ENCODE data around the gene FOXC2. TPM values are rescaled to one million over a fixed set of nuclear protein-coding genes. Genes with fewer than 3 reads are reported as not detected.

FOXC2 gene
- total RNA-seq, 1 donor from 2014 or later = under 0.01 TPM

DNA sequence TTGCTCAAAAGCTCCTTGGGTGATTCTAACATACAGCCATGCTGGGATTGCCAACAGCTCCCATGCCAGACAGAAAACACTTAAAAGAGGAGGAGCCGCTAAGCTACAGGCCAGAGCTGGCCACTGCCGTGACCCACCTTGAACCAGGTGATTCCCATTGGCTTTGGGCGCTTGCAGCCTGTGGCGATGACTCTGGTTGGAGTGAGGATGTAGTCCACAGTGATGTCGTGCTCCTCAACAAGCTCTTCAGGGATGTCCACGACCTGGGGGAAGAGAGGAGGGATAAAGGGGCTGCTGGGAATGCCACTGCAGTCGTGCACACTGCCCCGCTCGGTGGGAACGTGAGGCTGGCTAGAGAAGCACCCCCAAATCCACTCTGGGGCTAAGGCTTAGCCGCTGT is 25.1 kb upstream of the FOXC2 start:
- Histone ChIP-seq H3K4me3 (ENCODE audit: low read depth, low read length) (no peak overlapping the region), H3K27me3 (ENCODE audit: control insufficient read depth, insufficient read depth, low read length) (no peaks in the 10 kb centered on the region), H3K36me3 (ENCODE audit: control insufficient read depth, insufficient read depth, low read length) (peaks cover 30% of the 10 kb centered on the region)
- FAIRE-seq (no peak), DNase-seq (ENCODE audit: low read depth) (no peak)
- no peak for TF ChIP-seq CTCF (IDR thresholded peaks at IDR 0.05; ENCODE audit: insufficient read depth, low read length, severe bottlenecking)

DNA sequence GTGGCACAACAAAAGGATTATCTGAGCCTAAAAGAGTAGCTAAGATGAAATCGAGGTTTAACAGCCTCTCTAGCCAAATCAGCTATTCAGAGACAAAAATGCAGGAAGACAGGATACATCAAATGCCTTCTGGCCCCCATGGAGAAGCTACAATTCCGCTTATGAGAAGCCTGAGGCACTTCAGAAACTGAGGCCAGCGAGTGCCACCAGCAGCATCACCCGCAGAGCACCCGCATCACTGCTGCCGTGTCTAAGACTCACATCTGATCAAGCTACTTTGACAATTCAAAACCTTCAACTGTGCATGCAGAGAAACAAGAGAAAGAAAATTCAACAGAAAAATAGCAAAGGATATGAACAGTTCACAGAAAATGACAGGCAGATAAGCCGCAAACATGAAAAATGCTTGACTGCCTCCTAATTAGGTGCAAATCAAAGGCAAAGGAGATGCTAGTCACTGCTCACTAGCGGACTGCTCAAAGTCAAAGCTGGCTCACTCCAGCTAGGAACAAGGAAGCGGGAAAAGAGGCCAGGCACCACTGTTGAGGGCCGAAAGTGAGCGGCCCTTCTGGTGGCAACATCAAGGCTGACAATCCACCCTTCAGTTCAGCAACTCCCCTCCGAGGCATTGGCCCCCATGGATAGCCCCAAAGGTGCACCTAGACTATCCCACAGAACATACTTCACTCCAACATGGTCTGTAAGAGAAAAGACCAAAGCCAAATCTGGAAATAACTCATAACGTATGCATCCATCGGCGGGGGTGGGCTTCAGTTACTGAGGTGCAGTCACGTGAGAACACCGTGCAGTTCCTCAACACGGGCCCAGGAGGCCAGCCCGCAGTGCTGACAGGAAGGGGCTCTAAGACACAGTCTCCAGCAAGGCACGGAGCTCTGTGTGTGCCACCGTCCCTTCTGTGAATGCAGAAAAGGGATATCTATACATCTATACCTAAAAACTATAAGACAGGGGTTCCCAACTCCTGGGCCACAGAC is 23.6 kb upstream of the FOXC2 start:
- no peak for TF ChIP-seq CTCF (IDR thresholded peaks at IDR 0.05; ENCODE audit: insufficient read depth, low read length, severe bottlenecking)
- DNase-seq (ENCODE audit: low read depth) = no peak
- Histone ChIP-seq H3K4me3 (ENCODE audit: low read depth, low read length) (no peak overlapping the region), H3K36me3 (ENCODE audit: control insufficient read depth, insufficient read depth, low read length) (peaks cover 31% of the 10 kb centered on the region), H3K27me3 (ENCODE audit: control insufficient read depth, insufficient read depth, low read length) (no peaks in the 10 kb centered on the region)
- FAIRE-seq = no peak

GRCh38 chr16:86545481-86545880 is 21.1 kb upstream of the FOXC2 start:
- DNase-seq (ENCODE audit: low read depth) = no peak
- FAIRE-seq = no peak
- H3K36me3 ChIP-seq (ENCODE audit: control insufficient read depth, insufficient read depth, low read length) = peaks cover 22% of the 10 kb centered on the region
- H3K4me3 ChIP-seq (ENCODE audit: low read depth, low read length) = no peak overlapping the region
- no peaks in the 10 kb centered on the region for H3K27me3 ChIP-seq (ENCODE audit: control insufficient read depth, insufficient read depth, low read length)
- no peak for TF ChIP-seq CTCF (IDR thresholded peaks at IDR 0.05; ENCODE audit: insufficient read depth, low read length, severe bottlenecking)

GRCh38 chr16:86545954-86546637 is 20.5 kb upstream of the FOXC2 start:
- FAIRE-seq (no peak), DNase-seq (ENCODE audit: low read depth) (no peak)
- H3K27me3 ChIP-seq (ENCODE audit: control insufficient read depth, insufficient read depth, low read length) = no peaks in the 10 kb centered on the region
- H3K4me3 ChIP-seq (ENCODE audit: low read depth, low read length) = no peak overlapping the region
- no peak for TF ChIP-seq CTCF (IDR thresholded peaks at IDR 0.05; ENCODE audit: insufficient read depth, low read length, severe bottlenecking)
- H3K36me3 ChIP-seq (ENCODE audit: control insufficient read depth, insufficient read depth, low read length) = peaks cover 19% of the 10 kb centered on the region

GRCh38 chr16:86546638-86547013 is 20.0 kb upstream of the FOXC2 start:
- peaks cover 15% of the 10 kb centered on the region for H3K36me3 ChIP-seq (ENCODE audit: control insufficient read depth, insufficient read depth, low read length)
- DNase-seq (ENCODE audit: low read depth) (no peak), FAIRE-seq (no peak)
- H3K27me3 ChIP-seq (ENCODE audit: control insufficient read depth, insufficient read depth, low read length) = no peaks in the 10 kb centered on the region
- TF ChIP-seq CTCF (IDR thresholded peaks at IDR 0.05; ENCODE audit: insufficient read depth, low read length, severe bottlenecking) = no peak
- H3K4me3 ChIP-seq (ENCODE audit: low read depth, low read length) = no peak overlapping the region
